Vagina (tissue), 2 donors: ENCODE data around the gene RIOK3. TPM values are rescaled to one million over a fixed set of nuclear protein-coding genes. Genes with fewer than 3 reads are reported as not detected.

Experiments used
- DNase-seq, 2 donors: peaks; one replicate each; pipeline ENCODE4 v3.0.0-alpha.2; 2017; ENCODE audit errors: extremely low spot score in 2 of 2
- H3K27ac ChIP-seq: fragments of 200-600 bp; sonication (generic); one replicate; pipeline ENCODE4 v1.5.1; 2019
- H3K27me3 ChIP-seq: fragments of 200-600 bp; sonication (generic); one replicate; pipeline ENCODE4 v1.5.1; 2019
- H3K36me3 ChIP-seq, 2 donors: fragments of 200-600 bp; sonication (generic); one replicate each; pipeline ENCODE4 v1.5.1; 2017 to 2019
- H3K4me1 ChIP-seq: fragments of 200-600 bp; sonication (generic); one replicate; pipeline ENCODE4 v1.5.1; 2019
- H3K4me3 ChIP-seq, 2 donors: fragments of 200-600 bp; sonication (generic); 1 replicate in 1 of 2; 2 replicates in 1 of 2; pipeline ENCODE4 v1.5.1; 2016 to 2019
- H3K9me3 ChIP-seq: fragments of 200-600 bp; sonication (generic); one replicate; pipeline ENCODE4 v1.5.1; 2019
- CTCF ChIP-seq, 3 experiments: fragments of 450-650 bp in 2 of 3; fragments of 200-600 bp in 1 of 3; sonication (generic) in 1 of 3; IDR thresholded peaks; one replicate each; pipeline ENCODE4 v1.5.1; 2017 to 2019; ENCODE audit warnings: antibody characterized with exemption in 3 of 3, mild to moderate bottlenecking in 2 of 3, moderate library complexity in 2 of 3
- POLR2A ChIP-seq, 2 donors: fragments of 450-650 bp; IDR thresholded peaks; one replicate each; pipeline ENCODE4 v1.6.1; 2017; ENCODE audit warnings: antibody characterized with exemption in 2 of 2, mild to moderate bottlenecking in 2 of 2, moderate library complexity in 2 of 2
- POLR2AphosphoS5 ChIP-seq, 2 donors: sonication (generic); formaldehyde crosslinking; IDR thresholded peaks; one replicate each; pipeline ENCODE4 v1.9.0; 2017; ENCODE audit warnings: antibody characterized with exemption in 2 of 2, mild to moderate bottlenecking in 2 of 2, low read depth in 1 of 2; ENCODE audit not compliant: insufficient read depth in 1 of 2
- intact Hi-C: fragments of 100-400 bp; cut with DNase I; formaldehyde crosslinking; loops from one replicate; pipeline ENCODE4 v1.15.1; 2023
- total RNA-seq: library from RNA; depleted of rRNA; stranded (reverse); fragments of >200 nt; gene quantifications from one replicate; pipeline ENCODE4 v1.2.3, GENCODE V29; 2016

Gene RIOK3
- total RNA-seq, 1 donor from 2014 or later = 96.7 TPM

GRCh38 chr18:23502516-23503037, 49.5 kb downstream of the RIOK3 start:
- Histone ChIP-seq H3K4me3 (peak overlapping the region; percentile 65 to 93), H3K36me3 (peaks cover 0 to 14% of the 10 kb centered on the region in 2 donors), H3K4me1 (peaks cover 39% of the 10 kb centered on the region), H3K27ac (peak overlapping the region; percentile 95), H3K27me3 (no peaks in the 10 kb centered on the region), H3K9me3 (no peaks in the 10 kb centered on the region)
- peak in 1 of 2 donors; percentile 60 for DNase-seq
- TF ChIP-seq POLR2A (IDR thresholded peaks at IDR 0.05) = no peak
- no peak for TF ChIP-seq POLR2AphosphoS5 (IDR thresholded peaks at IDR 0.05; ENCODE audit: insufficient read depth in 1 of 2, low read depth in 1 of 2)
- TF ChIP-seq CTCF (IDR thresholded peaks at IDR 0.05) = no peak
- intact Hi-C loops = loop anchor here (5.0 kb wide), 1 partner anchor 85 kb away; the partner anchor contains the start of gene NPC1

- Histone ChIP-seq H3K36me3 (peaks cover 0 to 17% of the 10 kb centered on the region in 2 donors), H3K27me3 (no peaks in the 10 kb centered on the region), H3K4me3 (peak within 1 kb of the TSS; percentile 65 to 93), H3K4me1 (peaks cover 39% of the 10 kb centered on the region), H3K9me3 (no peaks in the 10 kb centered on the region), H3K27ac (peak within 1 kb of the TSS; percentile 95)
- peak; percentile 94 to 98 for DNase-seq
- intact Hi-C loops = loop anchor here (5.0 kb wide), 1 partner anchor 84 kb away; the partner anchor contains the start of gene NPC1
- TF ChIP-seq POLR2A (IDR thresholded peaks at IDR 0.05) (peak in 1 of 2 donors; percentile 49), CTCF (IDR thresholded peaks at IDR 0.05) (no peak), POLR2AphosphoS5 (IDR thresholded peaks at IDR 0.05; ENCODE audit: insufficient read depth in 1 of 2, low read depth in 1 of 2) (peak; percentile 69 to 90)
These were observed 50.2 kb downstream of the RIOK3 start, which contains the start of gene RMC1 for GRCh38 chr18:23503038-23503962. Gene RMC1 (plus strand): TSS chr18:23503511. CDS start chr18:23503619, 108 bp downstream.

- Histone ChIP-seq H3K4me3 (peak overlapping the region; percentile 65 to 93), H3K36me3 (peaks cover 0 to 23% of the 10 kb centered on the region in 2 donors), H3K9me3 (no peaks in the 10 kb centered on the region), H3K4me1 (peaks cover 39% of the 10 kb centered on the region), H3K27ac (peak overlapping the region; percentile 95), H3K27me3 (no peaks in the 10 kb centered on the region)
- peak in 1 of 2 donors; percentile 87 for DNase-seq
- no peak for TF ChIP-seq POLR2AphosphoS5 (IDR thresholded peaks at IDR 0.05; ENCODE audit: insufficient read depth in 1 of 2, low read depth in 1 of 2)
- no peak for TF ChIP-seq CTCF (IDR thresholded peaks at IDR 0.05)
- TF ChIP-seq POLR2A (IDR thresholded peaks at IDR 0.05) = no peak
- intact Hi-C loops = loop anchor here (5.0 kb wide), 1 partner anchor 83 kb away; the partner anchor contains the start of gene NPC1
These were observed 50.9 kb downstream of the RIOK3 start for GRCh38 chr18:23503963-23504344.

- Histone ChIP-seq H3K36me3 (peaks cover 0 to 30% of the 10 kb centered on the region in 2 donors), H3K27me3 (no peaks in the 10 kb centered on the region), H3K4me3 (peak overlapping the region; percentile 65 to 93), H3K9me3 (no peaks in the 10 kb centered on the region), H3K4me1 (peaks cover 39% of the 10 kb centered on the region), H3K27ac (peak overlapping the region; percentile 95)
- intact Hi-C loops = loop anchor here (5.0 kb wide), 1 partner anchor 83 kb away; the partner anchor contains the start of gene NPC1
- peak in 1 of 2 donors; percentile 74 for DNase-seq
- TF ChIP-seq POLR2A (IDR thresholded peaks at IDR 0.05) = no peak
- TF ChIP-seq CTCF (IDR thresholded peaks at IDR 0.05) = no peak
These were observed 51.6 kb downstream of the RIOK3 start for GRCh38 chr18:23504720-23505119.
